ENCODE results near the gene PBX3.
"Not testable (repeated sequence)": the region's sequence is repeated elsewhere in the genome, so short reads cannot be mapped to it uniquely, and the experiment has no call there.

The PBX3 gene

DNA sequence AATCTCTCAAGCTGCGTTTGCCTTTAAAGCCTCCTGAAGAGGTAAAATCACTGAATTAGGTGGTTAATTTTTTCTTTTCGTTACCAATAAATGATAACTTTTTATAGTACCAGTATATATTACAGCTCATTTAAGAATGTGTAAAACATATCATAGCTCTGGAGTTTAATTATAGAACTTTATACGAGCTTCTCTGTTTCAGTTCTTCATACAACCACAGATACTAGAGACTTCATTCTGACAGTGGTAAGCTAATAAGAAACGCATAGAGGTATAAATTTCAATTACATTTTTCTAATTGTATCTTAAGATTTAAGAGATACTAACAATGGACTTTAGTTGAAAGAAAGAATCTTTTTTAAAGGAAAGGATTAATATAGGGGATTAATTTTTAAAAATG lies 73.9 kb downstream of the PBX3 start:
- DNase-seq (ENCODE audit: low read depth), result no peak
- TF ChIP-seq, protein P1, sequence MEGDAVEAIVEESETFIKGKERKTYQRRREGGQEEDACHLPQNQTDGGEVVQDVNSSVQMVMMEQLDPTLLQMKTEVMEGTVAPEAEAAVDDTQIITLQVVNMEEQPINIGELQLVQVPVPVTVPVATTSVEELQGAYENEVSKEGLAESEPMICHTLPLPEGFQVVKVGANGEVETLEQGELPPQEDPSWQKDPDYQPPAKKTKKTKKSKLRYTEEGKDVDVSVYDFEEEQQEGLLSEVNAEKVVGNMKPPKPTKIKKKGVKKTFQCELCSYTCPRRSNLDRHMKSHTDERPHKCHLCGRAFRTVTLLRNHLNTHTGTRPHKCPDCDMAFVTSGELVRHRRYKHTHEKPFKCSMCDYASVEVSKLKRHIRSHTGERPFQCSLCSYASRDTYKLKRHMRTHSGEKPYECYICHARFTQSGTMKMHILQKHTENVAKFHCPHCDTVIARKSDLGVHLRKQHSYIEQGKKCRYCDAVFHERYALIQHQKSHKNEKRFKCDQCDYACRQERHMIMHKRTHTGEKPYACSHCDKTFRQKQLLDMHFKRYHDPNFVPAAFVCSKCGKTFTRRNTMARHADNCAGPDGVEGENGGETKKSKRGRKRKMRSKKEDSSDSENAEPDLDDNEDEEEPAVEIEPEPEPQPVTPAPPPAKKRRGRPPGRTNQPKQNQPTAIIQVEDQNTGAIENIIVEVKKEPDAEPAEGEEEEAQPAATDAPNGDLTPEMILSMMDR (IDR thresholded peaks at IDR 0.05; ENCODE audit: control insufficient read depth, insufficient read depth, low read depth, low read length, missing control alignments), result no peak
- H3K4me3 ChIP-seq (ENCODE audit: control insufficient read depth, low read depth, low read length), result no peak overlapping the region

DNA sequence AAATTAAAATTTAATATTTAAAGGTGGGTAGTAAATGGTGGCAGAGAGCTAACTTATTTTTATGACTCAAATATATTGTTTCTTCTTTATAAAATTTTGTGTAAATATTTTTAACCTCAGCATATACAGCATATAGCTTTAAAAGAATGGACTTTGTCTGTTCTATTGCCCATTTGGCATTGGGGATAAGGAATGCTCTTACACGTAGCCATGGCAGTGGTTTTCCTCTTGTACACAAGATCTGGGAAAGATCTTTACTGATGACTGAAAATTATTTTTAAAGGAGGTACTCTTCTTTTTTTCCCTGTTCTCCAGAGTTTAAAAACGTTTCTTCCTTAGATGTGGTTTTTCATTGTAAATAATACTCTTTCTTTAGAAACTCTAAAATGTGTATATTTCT lies 75.0 kb downstream of the PBX3 start:
- no peak for DNase-seq (ENCODE audit: low read depth)
- TF ChIP-seq, protein P1 (IDR thresholded peaks at IDR 0.05; ENCODE audit: control insufficient read depth, insufficient read depth, low read depth, low read length, missing control alignments), result no peak
- no peak overlapping the region for H3K4me3 ChIP-seq (ENCODE audit: control insufficient read depth, low read depth, low read length)

DNA sequence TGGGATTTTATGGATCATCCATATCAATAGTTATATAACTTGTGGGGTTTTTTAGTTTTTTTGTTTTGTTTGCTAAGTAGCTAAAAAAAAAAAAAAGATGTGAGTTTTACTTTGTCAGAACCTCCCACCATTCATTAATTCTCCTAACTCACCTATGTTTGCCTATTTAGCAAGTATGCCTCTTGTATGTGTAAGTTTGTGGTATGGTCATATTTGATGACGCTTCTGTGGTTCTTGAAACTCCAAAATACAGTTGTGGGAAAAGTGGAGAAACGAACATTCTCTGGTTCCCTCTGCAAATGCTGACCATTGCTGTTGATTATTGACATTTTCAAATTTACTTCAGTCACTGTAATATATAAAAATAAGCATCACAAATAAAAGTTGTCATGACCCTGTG lies 75.7 kb downstream of the PBX3 start:
- no peak overlapping the region for H3K4me3 ChIP-seq (ENCODE audit: control insufficient read depth, low read depth, low read length)
- no peak for DNase-seq (ENCODE audit: low read depth)
- TF ChIP-seq, protein P1 (IDR thresholded peaks at IDR 0.05; ENCODE audit: control insufficient read depth, insufficient read depth, low read depth, low read length, missing control alignments), result no peak

DNA sequence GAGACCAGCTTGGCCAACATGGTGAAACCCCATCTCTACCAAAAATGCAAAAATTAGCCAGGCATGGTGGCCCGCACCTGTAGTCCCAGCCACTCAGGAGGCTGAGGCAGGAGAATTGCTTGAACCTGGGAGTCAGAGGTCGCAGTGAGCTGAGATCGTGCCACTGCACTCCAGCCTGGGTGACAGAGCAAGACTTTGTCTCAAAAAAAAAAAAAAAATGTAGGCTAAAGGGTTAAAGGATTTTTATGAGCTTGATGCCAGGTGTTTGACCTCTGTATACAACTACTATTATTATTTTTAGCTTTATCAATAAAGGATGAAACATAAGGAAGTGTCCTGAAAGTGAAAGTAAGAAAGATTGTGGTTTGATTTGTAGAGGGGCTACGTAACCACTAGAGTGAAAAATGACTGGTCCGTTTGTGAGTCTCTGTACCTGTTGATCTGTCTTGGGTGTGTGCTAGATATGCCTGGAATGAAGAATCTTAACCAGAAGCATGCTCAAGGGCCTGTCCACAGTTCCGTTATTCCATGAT lies 76.8 kb downstream of the PBX3 start:
- H3K4me3 ChIP-seq (ENCODE audit: control insufficient read depth, low read depth, low read length); DNase-seq (ENCODE audit: low read depth): not testable (repeated sequence)

DNA sequence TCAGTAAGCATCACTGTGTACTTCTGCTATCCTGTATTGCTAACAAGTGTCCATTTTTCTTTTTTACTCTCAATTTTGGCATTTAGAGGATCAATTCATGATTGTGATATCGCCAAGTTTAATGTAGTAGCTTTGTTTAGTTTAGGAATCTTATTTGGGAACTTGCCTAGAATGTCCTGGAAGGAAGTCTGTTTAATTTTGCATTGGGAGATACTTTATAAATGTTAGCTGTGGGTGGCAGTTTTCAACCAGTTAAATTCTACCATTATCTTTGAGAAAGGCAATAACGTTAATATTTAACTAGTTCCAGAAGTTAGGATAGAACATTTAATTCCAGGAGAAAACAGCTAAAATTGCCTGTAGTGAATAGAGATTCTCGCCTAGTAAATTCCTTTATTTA lies 78.6 kb downstream of the PBX3 start:
- TF ChIP-seq, protein P1 (IDR thresholded peaks at IDR 0.05; ENCODE audit: control insufficient read depth, insufficient read depth, low read depth, low read length, missing control alignments), result no peak

DNA sequence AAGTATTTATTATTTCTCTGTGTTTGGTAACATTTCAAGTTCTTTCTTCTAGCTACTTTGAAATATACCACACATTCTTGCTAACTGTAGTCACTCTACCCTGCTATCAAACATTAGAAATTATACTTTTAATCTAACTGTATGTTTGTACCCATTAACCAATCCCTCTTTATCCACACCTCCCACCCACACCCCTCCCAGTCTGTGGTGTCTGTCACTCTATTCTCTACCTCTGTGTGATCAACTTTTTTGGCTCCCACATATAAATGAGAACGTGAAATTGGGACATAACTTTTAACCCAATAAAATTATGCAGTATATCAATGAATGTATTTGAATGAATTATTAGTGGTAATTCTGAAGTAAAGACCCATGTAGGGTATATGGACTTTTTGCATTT lies 79.7 kb downstream of the PBX3 start:
- no peak overlapping the region for H3K4me3 ChIP-seq (ENCODE audit: control insufficient read depth, low read depth, low read length)
- TF ChIP-seq, protein P1 (IDR thresholded peaks at IDR 0.05; ENCODE audit: control insufficient read depth, insufficient read depth, low read depth, low read length, missing control alignments), result no peak
- DNase-seq (ENCODE audit: low read depth), result no peak

More for the DNA sequence above, 78.6 kb downstream of the PBX3 start:
- no peak overlapping the region for H3K4me3 ChIP-seq (ENCODE audit: control insufficient read depth, low read depth, low read length)
- no peak for DNase-seq (ENCODE audit: low read depth)

DNA sequence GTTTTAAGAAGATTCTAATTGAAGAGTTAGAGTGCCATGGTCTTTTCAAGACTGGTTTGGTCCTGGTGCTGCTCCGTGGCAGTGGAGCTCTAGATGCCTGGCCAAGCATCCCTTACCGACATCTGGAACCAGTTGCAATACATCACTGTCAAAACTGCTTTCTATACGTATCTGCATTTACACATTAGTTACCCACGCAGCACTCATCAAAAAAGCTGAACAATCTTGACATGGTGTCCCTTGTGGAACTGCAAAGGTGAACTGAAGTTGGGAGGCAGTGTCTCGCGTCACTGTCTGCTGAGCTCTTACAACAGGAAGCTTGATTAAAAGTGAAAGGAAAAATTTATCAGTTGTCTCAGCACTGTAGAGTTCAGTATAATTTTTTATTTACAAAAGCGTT lies 82.6 kb downstream of the PBX3 start:
- no peak for DNase-seq (ENCODE audit: low read depth)
- TF ChIP-seq, protein P1 (IDR thresholded peaks at IDR 0.05; ENCODE audit: control insufficient read depth, insufficient read depth, low read depth, low read length, missing control alignments), result no peak
- H3K4me3 ChIP-seq (ENCODE audit: control insufficient read depth, low read depth, low read length), result peak overlapping the region; percentile 33
